ENCODE measurements around the gene ACAN.

GRCh38 chr15:88881775-88882174 is 78.5 kb downstream of the ACAN start:
- no peak for TF ChIP-seq CTCF (IDR thresholded peaks at IDR 0.05; ENCODE audit: extremely low read depth in 1 of 2, insufficient read depth in 1 of 2, low read depth in 1 of 2, low read length in 2 of 2)
- no peak for TF ChIP-seq POLR2AphosphoS5 (IDR thresholded peaks at IDR 0.05; ENCODE audit: insufficient read depth, low read depth, low read length)
- no peak for TF ChIP-seq EZH2 (IDR thresholded peaks at IDR 0.05; ENCODE audit: borderline replicate concordance, low read depth, low read length, severe bottlenecking)
